Stimulated activated CD8-positive, alpha-beta memory T cell treated with anti-CD3 and anti-CD28 coated beads, Interleukin-12 subunit alpha, Interleukin-12 subunit beta, amount 100 ng/mL, for 4 hours (primary cell): Measurements from ENCODE around the gene LRRN2.
"Not testable (repeated sequence)": the region's sequence is repeated elsewhere in the genome, so short reads cannot be mapped to it uniquely, and the experiment has no call there.

Source experiments
- DNase-seq: peaks from one replicate; pipeline ENCODE4 v3.0.0-alpha.2; 2020; ENCODE audit warnings: low read depth

Gene LRRN2

GRCh38 chr1:204692325-204692840 lies 6.8 kb upstream of the LRRN2 start:
- DNase-seq: no peak

DNA sequence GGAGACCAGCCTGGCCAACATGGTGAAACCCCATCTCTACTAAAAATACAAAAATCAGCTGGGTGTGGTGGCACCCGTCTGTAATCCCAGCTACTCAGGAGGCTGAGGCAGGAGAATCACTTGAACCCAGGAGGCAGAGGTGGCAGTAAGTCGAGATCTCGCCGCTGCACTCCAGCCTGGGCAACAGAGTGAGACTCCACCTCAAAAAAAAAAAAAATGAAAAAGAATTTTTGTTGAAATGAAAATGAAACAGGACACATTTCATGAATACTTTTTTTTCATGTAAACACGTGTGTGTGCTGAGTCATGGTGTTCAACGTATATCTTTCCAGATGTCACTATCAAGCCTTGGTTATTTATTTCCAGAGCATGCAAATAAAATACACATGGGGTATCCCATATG lies 5.8 kb upstream of the LRRN2 start:
- DNase-seq: not testable (repeated sequence)

DNA sequence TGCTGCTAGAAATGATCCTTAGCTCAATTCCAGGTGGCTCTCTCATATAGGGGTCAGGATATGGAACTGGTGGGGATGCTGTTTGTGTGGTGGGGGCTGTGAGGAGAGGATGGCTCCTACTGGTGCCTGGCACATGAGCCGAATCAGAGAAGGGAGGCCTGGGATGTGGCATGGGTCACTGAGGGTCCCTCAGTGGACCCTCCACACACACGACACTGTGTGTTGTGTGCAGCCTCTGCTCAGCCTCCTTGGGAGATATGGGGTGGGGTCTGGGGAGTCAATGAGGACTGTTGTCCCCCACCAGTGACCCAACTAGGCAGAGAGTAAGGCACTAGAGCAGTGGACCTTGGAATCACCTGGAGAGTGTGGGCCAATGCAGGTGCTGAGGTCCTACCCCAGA lies 3.2 kb upstream of the LRRN2 start:
- DNase-seq: no peak

- DNase-seq: no peak
Measured at GRCh38 chr1:204688007-204688406, 2.5 kb upstream of the LRRN2 start.

DNA sequence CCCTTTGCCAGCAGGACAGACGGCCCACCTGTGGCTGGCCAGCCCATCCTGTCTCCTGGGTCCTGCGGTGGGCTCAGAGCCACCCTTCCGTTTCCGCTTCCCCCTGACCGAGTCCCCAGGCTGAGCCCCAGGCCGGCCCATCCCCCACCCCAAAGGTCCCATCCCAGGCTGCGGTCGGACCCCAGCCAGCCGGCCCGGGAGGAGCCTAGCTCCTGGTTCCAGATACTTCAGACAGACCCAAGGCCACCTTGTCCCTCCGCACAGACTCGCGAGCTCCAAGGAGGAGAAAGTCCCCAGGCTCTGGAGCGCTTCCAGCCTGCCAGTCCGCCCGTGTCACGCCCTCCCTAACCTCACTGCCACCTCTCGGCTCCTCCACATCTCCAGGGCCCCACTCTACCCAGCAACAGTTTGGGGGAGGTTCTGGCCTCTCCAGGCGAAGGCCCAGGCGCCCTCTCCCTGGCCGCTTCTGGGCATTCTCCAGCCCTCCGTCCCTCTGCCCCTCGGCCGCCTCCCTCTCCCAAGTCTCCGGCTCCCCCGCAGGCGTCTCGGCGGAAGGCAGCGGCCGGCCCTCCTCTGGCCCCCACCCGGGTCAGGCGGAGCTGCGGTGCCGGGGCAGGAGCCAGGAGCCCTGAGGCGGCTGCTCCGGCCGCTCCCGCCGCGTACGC lies 835 bp downstream of the LRRN2 start:
- no peak for DNase-seq

- no peak for DNase-seq
Measured at GRCh38 chr1:204684206-204684570, 1.4 kb downstream of the LRRN2 start.

GRCh38 chr1:204683284-204684205 lies 2.0 kb downstream of the LRRN2 start:
- DNase-seq: no peak

GRCh38 chr1:204680461-204680860 lies 5.1 kb downstream of the LRRN2 start:
- DNase-seq: no peak

- DNase-seq: no peak
Measured at GRCh38 chr1:204680051-204680450, 5.5 kb downstream of the LRRN2 start.

GRCh38 chr1:204678721-204679475 lies 6.6 kb downstream of the LRRN2 start:
- DNase-seq: no peak

- DNase-seq: no peak
Measured at GRCh38 chr1:204677864-204678263, 7.7 kb downstream of the LRRN2 start.

DNA sequence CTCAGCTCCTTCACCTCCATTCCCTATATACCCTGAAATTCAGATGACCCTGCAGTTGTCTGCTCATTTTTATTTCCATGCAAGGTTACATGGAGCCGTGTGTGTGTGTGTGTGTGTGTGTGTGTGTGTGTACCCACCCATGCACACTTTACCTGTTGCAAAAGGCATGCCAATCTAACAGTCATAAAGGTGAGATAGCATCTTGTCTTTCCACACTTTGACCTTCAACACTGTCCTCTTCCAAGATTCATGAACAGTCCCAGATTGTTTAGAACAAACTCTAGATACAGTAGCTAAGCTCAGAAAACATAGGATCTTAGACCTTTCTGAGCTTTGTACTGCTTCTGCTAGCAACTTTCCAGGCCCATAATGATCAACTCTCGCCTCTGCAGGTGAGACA lies 9.5 kb downstream of the LRRN2 start:
- DNase-seq: no peak

- DNase-seq: no peak
Measured at GRCh38 chr1:204673909-204674649, 11.5 kb downstream of the LRRN2 start.

DNA sequence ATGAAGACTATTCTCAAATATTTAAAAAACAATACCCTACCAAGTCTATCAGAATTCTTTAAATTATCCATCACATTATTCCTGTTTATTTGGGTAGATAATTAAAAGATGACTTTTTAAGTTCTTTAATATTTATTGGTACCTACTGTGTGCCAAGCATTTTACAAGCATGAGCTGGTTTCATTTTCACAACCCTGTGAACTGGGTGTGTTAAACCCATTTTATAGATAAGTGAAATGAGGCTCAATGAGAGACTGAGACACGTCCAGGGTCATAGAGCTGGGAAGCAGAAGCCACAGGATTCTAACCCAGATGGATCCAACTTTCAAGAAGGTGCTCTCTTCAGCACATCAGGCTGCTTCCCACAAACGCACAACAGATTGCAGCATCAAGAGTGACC lies 12.3 kb downstream of the LRRN2 start:
- DNase-seq: no peak

GRCh38 chr1:204672482-204673121 lies 12.9 kb downstream of the LRRN2 start:
- no peak for DNase-seq

- no peak for DNase-seq
Measured at GRCh38 chr1:204672069-204672468, 13.5 kb downstream of the LRRN2 start.

- DNase-seq: no peak
Measured at GRCh38 chr1:204670152-204670927, 15.2 kb downstream of the LRRN2 start.

- no peak for DNase-seq
Measured at GRCh38 chr1:204669579-204669978, 16.0 kb downstream of the LRRN2 start.

GRCh38 chr1:204664384-204664651 lies 21.2 kb downstream of the LRRN2 start:
- no peak for DNase-seq

GRCh38 chr1:204663644-204664383 lies 21.7 kb downstream of the LRRN2 start:
- no peak for DNase-seq
